H1 (cell line): ENCODE measurements around the gene CCDC179.

Experiments
- CHD2 ChIP-seq: IDR thresholded peaks from 2 replicates; pipeline ENCODE4 v1.6.1; 2012; ENCODE audit warnings: low read length, improper control_type of control experiment
- CREB1 ChIP-seq: IDR thresholded peaks from 2 replicates; pipeline ENCODE4 v1.6.1; 2012; ENCODE audit warnings: inconsistent platforms
- CTCF ChIP-seq, 3 experiments: IDR thresholded peaks; 1 replicate in 2 of 3; 2 replicates in 1 of 3; pipeline versions ENCODE4 v1.5.1 to v1.6.1; 2011; ENCODE audit warnings: low read length in 3 of 3, mild to moderate bottlenecking in 3 of 3, inconsistent platforms in 2 of 3, low read depth in 1 of 3, moderate library complexity in 1 of 3; ENCODE audit not compliant: insufficient read depth in 1 of 3; ENCODE audit errors: control extremely low read depth in 1 of 3
- MAX ChIP-seq: IDR thresholded peaks from 2 replicates; pipeline ENCODE4 v1.6.1; 2012; ENCODE audit warnings: inconsistent platforms
- POLR2A ChIP-seq, 2 experiments: IDR thresholded peaks; 1 replicate in 1 of 2; 2 replicates in 1 of 2; pipeline ENCODE4 v1.6.1; 2011; ENCODE audit warnings: low read depth in 2 of 2, low read length in 2 of 2, mild to moderate bottlenecking in 2 of 2; ENCODE audit errors: control extremely low read depth in 1 of 2

- TF ChIP-seq CHD2 (peak; percentile 95), POLR2A (IDR thresholded peaks at IDR 0.05; ENCODE audit: control extremely low read depth in 1 of 2, low read depth in 2 of 2, low read length in 2 of 2) (peak in 1 of 2 experiments; percentile 67; a peak in 2 of 3 replicates), CREB1 (0 out of 2 replicates have a peak, but pooled peaks have one; percentile 8), MAX (no peak; the same call in 1 of the 2 replicates), CTCF (IDR thresholded peaks at IDR 0.05; ENCODE audit: control extremely low read depth in 1 of 3, insufficient read depth in 1 of 3, low read depth in 1 of 3, low read length in 3 of 3) (peak; percentile 78 to 90 (median 79))
These were observed 30.8 kb downstream of the CCDC179 start, which contains the start of gene SVIP for GRCh38 chr11:22829231-22830081.
